H1 (cell line): ENCODE measurements around the gene ARHGEF26. TPM values are rescaled to one million over a fixed set of nuclear protein-coding genes. Genes with fewer than 3 reads are reported as not detected.

Source experiments
- CTCF ChIA-PET: fragments of 300-600 bp; sonication (Branson Sonifier 250); formaldehyde crosslinking; loops from one replicate; lab custom pipeline; 2021; ENCODE audit not compliant: partially characterized antibody; lab: Charles Lee
- POLR2A ChIA-PET: fragments of 300-600 bp; sonication (Branson Sonifier 250); formaldehyde crosslinking; loops from one replicate; lab custom pipeline; 2021; ENCODE audit warnings: inconsistent platforms; ENCODE audit not compliant: partially characterized antibody; lab: Charles Lee
- DNase-seq, 2 experiments: peaks; one replicate each; pipeline versions ENCODE4 v3.0.0 to v3.0.0-alpha.2; 2010 to 2022; ENCODE audit warnings: low spot score in 2 of 2, low read depth in 1 of 2, mixed read lengths in 1 of 2
- FAIRE-seq: peaks from 2 replicates; lab custom pipeline; 2011; peaks lifted over from hg19 to GRCh38; lab: Jason Lieb, UNC
- H2AFZ ChIP-seq: 2 replicates; pipeline ENCODE4 v1.8.1; 2012; ENCODE audit warnings: low read length, inconsistent platforms
- H2AK5ac ChIP-seq: 2 replicates; pipeline ENCODE4 v1.6.1; 2013; ENCODE audit warnings: low read depth, low read length
- H2BK120ac ChIP-seq: replicated peaks from 2 replicates; pipeline ENCODE3; 2013; ENCODE audit warnings: low read depth, low read length, inconsistent platforms
- H2BK12ac ChIP-seq: 2 replicates; pipeline ENCODE4 v1.6.1; 2013; ENCODE audit warnings: low read depth, low read length
- H2BK15ac ChIP-seq: 2 replicates; pipeline ENCODE4 v1.6.1; 2013; ENCODE audit warnings: low read length
- H2BK20ac ChIP-seq: 2 replicates; pipeline ENCODE4 v1.6.1; 2013; ENCODE audit warnings: low read length
- H2BK5ac ChIP-seq: 2 replicates; pipeline ENCODE4 v1.6.1; 2013; ENCODE audit warnings: low read depth, low read length
- H3K14ac ChIP-seq: 2 replicates; pipeline ENCODE4 v1.6.1; 2013; ENCODE audit warnings: inconsistent platforms; ENCODE audit not compliant: insufficient read length
- H3K18ac ChIP-seq: 2 replicates; pipeline ENCODE4 v1.6.1; 2013; ENCODE audit warnings: low read length; ENCODE audit errors: extremely low read depth
- H3K23ac ChIP-seq: 2 replicates; pipeline ENCODE4 v1.6.1; 2013; ENCODE audit warnings: inconsistent platforms; ENCODE audit not compliant: insufficient read length
- H3K23me2 ChIP-seq: 2 replicates; pipeline ENCODE4 v1.6.1; 2013; ENCODE audit warnings: low read depth, low read length
- H3K27ac ChIP-seq: 2 replicates; pipeline ENCODE4 v1.6.1; 2011; ENCODE audit warnings: low read depth, low read length, inconsistent platforms
- H3K27me3 ChIP-seq, 4 experiments: replicated peaks in 1 of 4; 1 replicate in 1 of 4; 2 replicates in 3 of 4; pipeline versions ENCODE4 v1.6.1 to v1.8.1; 2011 to 2013; ENCODE audit warnings: low read length in 3 of 4, mild to moderate bottlenecking in 3 of 4, inconsistent platforms in 2 of 4, mixed read lengths in 2 of 4, moderate library complexity in 1 of 4; ENCODE audit not compliant: control insufficient read depth in 3 of 4, insufficient read depth in 3 of 4; ENCODE audit errors: extremely low read depth in 1 of 4
- H3K36me3 ChIP-seq, 4 experiments: 2 replicates each; pipeline versions ENCODE4 v1.6.1 to v1.8.1; 2011 to 2013; ENCODE audit warnings: mild to moderate bottlenecking in 4 of 4, low read length in 3 of 4, moderate library complexity in 2 of 4, control low read depth in 1 of 4, inconsistent platforms in 1 of 4; ENCODE audit not compliant: insufficient read depth in 4 of 4, control insufficient read depth in 2 of 4
- H3K4ac ChIP-seq: replicated peaks from 2 replicates; pipeline ENCODE3; 2013; ENCODE audit warnings: low read length, low read depth, mixed read lengths, inconsistent platforms; ENCODE audit not compliant: insufficient read length
- H3K4me1 ChIP-seq, 4 experiments: replicated peaks in 1 of 4; 1 replicate in 1 of 4; 2 replicates in 3 of 4; pipeline versions ENCODE4 v1.6.1 to v1.8.1; 2011 to 2013; ENCODE audit warnings: low read length in 3 of 4, inconsistent platforms in 2 of 4, mixed read lengths in 1 of 4; ENCODE audit not compliant: insufficient read depth in 4 of 4, control insufficient read depth in 3 of 4
- H3K4me2 ChIP-seq, 2 experiments: 2 replicates each; pipeline versions ENCODE4 v1.6.1 to v1.8.1; 2011 to 2013; ENCODE audit warnings: low read depth in 2 of 2, low read length in 2 of 2, control low read depth in 1 of 2, inconsistent platforms in 1 of 2, mild to moderate bottlenecking in 1 of 2; ENCODE audit not compliant: insufficient read depth in 1 of 2
- H3K4me3 ChIP-seq, 4 experiments: fragments of 200-600, 300-600 bp in 1 of 4; sonication (generic), shearing (Covaris generic), sonication (Bioruptor Twin) in 1 of 4; 2 replicates each; pipeline versions ENCODE4 v1.5.1 to v1.8.1; 2011 to 2016; ENCODE audit warnings: low read length in 4 of 4, low read depth in 3 of 4, control low read depth in 2 of 4, inconsistent platforms in 2 of 4, mild to moderate bottlenecking in 2 of 4, mixed read lengths in 1 of 4, moderate library complexity in 1 of 4; ENCODE audit not compliant: insufficient read depth in 2 of 4; ENCODE audit errors: extremely low read depth in 1 of 4
- H3K56ac ChIP-seq: replicated peaks from 2 replicates; pipeline ENCODE3; 2013; ENCODE audit warnings: low read depth, mild to moderate bottlenecking, mixed read lengths, low read length, inconsistent platforms; ENCODE audit not compliant: insufficient read length
- H3K79me1 ChIP-seq: 2 replicates; pipeline ENCODE4 v1.6.1; 2013; ENCODE audit warnings: low read depth, low read length, control low read depth
- H3K79me2 ChIP-seq, 2 experiments: 2 replicates each; pipeline versions ENCODE4 v1.6.1 to v1.8.1; 2012 to 2013; ENCODE audit warnings: low read length in 2 of 2, mild to moderate bottlenecking in 2 of 2, inconsistent platforms in 1 of 2; ENCODE audit not compliant: insufficient read depth in 2 of 2, control insufficient read depth in 1 of 2
- H3K9ac ChIP-seq, 4 experiments: replicated peaks in 1 of 4; 1 replicate in 1 of 4; 2 replicates in 3 of 4; pipeline versions ENCODE4 v1.6.1 to v1.8.1; 2011 to 2013; ENCODE audit warnings: low read depth in 3 of 4, low read length in 3 of 4, control low read depth in 2 of 4, mild to moderate bottlenecking in 2 of 4, moderate library complexity in 2 of 4, inconsistent platforms in 1 of 4; ENCODE audit errors: extremely low read depth in 1 of 4
- H3K9me3 ChIP-seq, 2 experiments: 2 replicates each; pipeline versions ENCODE4 v1.6.1 to v1.8.1; 2012 to 2013; ENCODE audit warnings: mild to moderate bottlenecking in 2 of 2, moderate library complexity in 2 of 2, control low read depth in 1 of 2, inconsistent platforms in 1 of 2, low read depth in 1 of 2, low read length in 1 of 2, mixed read lengths in 1 of 2; ENCODE audit not compliant: insufficient read depth in 2 of 2
- H4K20me1 ChIP-seq, 2 experiments: replicated peaks in 1 of 2; 2 replicates each; pipeline versions ENCODE3 to v1.8.1; 2011 to 2013; ENCODE audit warnings: inconsistent platforms in 2 of 2, low read length in 2 of 2, mild to moderate bottlenecking in 1 of 2; ENCODE audit not compliant: insufficient read depth in 2 of 2, control insufficient read depth in 1 of 2
- H4K5ac ChIP-seq: 2 replicates; pipeline ENCODE4 v1.6.1; 2013; ENCODE audit warnings: low read length, low read depth, mixed read lengths, inconsistent platforms; ENCODE audit not compliant: insufficient read length
- H4K8ac ChIP-seq: 2 replicates; pipeline ENCODE4 v1.8.0; 2013; ENCODE audit warnings: mild to moderate bottlenecking, moderate library complexity, low read length, inconsistent platforms; ENCODE audit not compliant: insufficient read depth; ENCODE audit errors: extremely low read depth
- H4K91ac ChIP-seq: replicated peaks from 2 replicates; pipeline ENCODE3; 2013; ENCODE audit warnings: low read length, mixed read lengths, inconsistent platforms; ENCODE audit not compliant: insufficient read length
- CBX8 ChIP-seq: fragments of 300-800, 300-1000 bp; sonication (generic); IDR thresholded peaks from 2 replicates; pipeline ENCODE4 v1.7.1; 2016; ENCODE audit warnings: low read depth, low read length, borderline replicate concordance
- TCF12 ChIP-seq: IDR thresholded peaks from 2 replicates; pipeline ENCODE4 v1.6.1; 2011; ENCODE audit warnings: low read depth, mild to moderate bottlenecking, low read length
- WGBS, 2 experiments: shearing (Covaris generic) in 1 of 2; methylation state at CpG; one replicate each; pipeline versions ENCODE4 v1.1.6 to v1.1.7; 2013 to 2015; ENCODE audit warnings: low lambda C conversion rate in 2 of 2, mixed read lengths in 2 of 2, inconsistent platforms in 1 of 2, low coverage in 1 of 2, missing lambda C conversion rate in 1 of 2; ENCODE audit not compliant: insufficient replicate concordance in 2 of 2, insufficient coverage in 1 of 2, insufficient read length in 1 of 2; ENCODE audit errors: extremely low coverage in 1 of 2, missing lambda C conversion rate in 1 of 2; 5-methylcytosine and 5-hydroxymethylcytosine counted together
- polyA plus RNA-seq, 7 experiments: library from polyadenylated mRNA; depleted of rRNA in 3 of 7; stranded (reverse) in 5 of 7; unstranded in 2 of 7; fragments of >200 nt in 5 of 7; fragments of 200-250 nt in 2 of 7; gene quantifications; 1 replicate in 5 of 7; 2 replicates in 1 of 7; 4 replicates in 1 of 7; pipeline versions ENCODE4 v1.2.1 to v1.2.3, GENCODE V29; 2011 to 2013; ENCODE audit warnings: missing spikeins in 2 of 7, mixed read lengths in 2 of 7
- total RNA-seq: library from RNA; stranded (reverse); fragmentation: NEBNext Ultra II Directional; extraction: Animal tissue kit (Norgen Biotek cat#: 25700); gene quantifications from 2 replicates; pipeline ENCODE4 v1.2.1, GENCODE V29; 2021

The ARHGEF26 gene
- total and polyA plus RNA-seq, 2 of the 8 experiments (the other 6 are each of a cell fraction or from before 2014, with no cell fraction given) = 3.1 to 15.6 TPM

GRCh38 chr3:154247806-154248415 is 126.7 kb downstream of the ARHGEF26 start:
- Histone ChIP-seq H4K5ac (no peak overlapping the region), H3K56ac (no peak overlapping the region), H3K9me3 (no peaks in the 10 kb centered on the region), H3K27me3 (no peaks in the 10 kb centered on the region), H3K79me1 (no peaks in the 10 kb centered on the region), H3K27ac (no peak overlapping the region), H3K14ac (no peak overlapping the region), H2AFZ (no peak overlapping the region), H3K23ac (no peak overlapping the region), H2BK15ac (no peak overlapping the region), H3K36me3 (peaks cover 0 to 5% (median 4%) of the 10 kb centered on the region in 4 experiments; a peak in 3 of 8 replicates), H3K4me1 (peaks cover 0 to 6% (median 3%) of the 10 kb centered on the region in 4 experiments; a peak in 2 of 7 replicates), H3K23me2 (no peaks in the 10 kb centered on the region), H3K9ac (no peak overlapping the region), H2BK120ac (no peak overlapping the region), H3K4me2 (no peak overlapping the region), H2BK20ac (no peak overlapping the region), H3K4ac (no peak overlapping the region), H2AK5ac (no peak overlapping the region), H2BK12ac (no peak overlapping the region), H4K91ac (no peak overlapping the region), H4K20me1 (no peaks in the 10 kb centered on the region), H3K4me3 (no peak overlapping the region), H2BK5ac (no peak overlapping the region), H3K79me2 (no peaks in the 10 kb centered on the region), H4K8ac (no peak overlapping the region), H3K18ac (no peak overlapping the region)
- ChIA-PET POLR2A (interaction anchor here (0.6 kb wide), 1 partner anchor 140 kb away, joined by 3 read pairs; no protein-coding TSS in a partner anchor), CTCF (interaction anchor here (1.0 kb wide), 1 partner anchor 230 kb away, joined by 3 read pairs; no protein-coding TSS in a partner anchor)
- WGBS, 2 experiments = 97% methylated on average over 2 of the region's 2 CpGs; no CpG with 5 or more reads in 1 of the 2 experiments
- TF ChIP-seq CBX8 (no peak), TCF12 (0 out of 2 replicates have a peak, but pooled peaks have one; percentile 31)
- FAIRE-seq (no peak), DNase-seq (no peak)
